HCT116 (cell line): ENCODE results near the gene OSBPL5. TPM values are rescaled to one million over a fixed set of nuclear protein-coding genes. Genes with fewer than 3 reads are reported as not detected.

Experiments
- ATAC-seq: fragments of 200-7000 bp; cut with Tn5 transposase; 2 replicates; pipeline ENCODE4 v1.9.1; 2020; ENCODE audit warnings: mild to moderate bottlenecking, moderate library complexity
- BruUV-seq: library from RNA; stranded (reverse); fragments of 400-500 nt; replicated peaks from 2 replicates; lab custom pipeline; 2021; lab: Mats Ljungman, UMichigan
- CTCF ChIA-PET: fragments of 300-600 bp; sonication (Branson Sonifier 250); formaldehyde crosslinking; loops from one replicate; lab custom pipeline; 2021; ENCODE audit warnings: antibody characterized with exemption; lab: Charles Lee
- POLR2A ChIA-PET: fragments of 300-600, 350-600 bp; sonication (Branson Sonifier 250); formaldehyde crosslinking; loops from one replicate; lab custom pipeline; 2021; ENCODE audit warnings: antibody characterized with exemption; lab: Charles Lee
- RAD21 ChIA-PET, 2 experiments: fragments of 300-600 bp; sonication (Branson Sonifier 250); formaldehyde crosslinking; loops; one replicate each; lab custom pipeline; 2023; ENCODE audit warnings: low total read pairs in 2 of 2; ENCODE audit not compliant: uncharacterized antibody in 2 of 2, unreplicated experiment in 2 of 2, low non-redundant PET in 1 of 2; lab: Charles Lee
- DNase-seq: peaks from one replicate; pipeline ENCODE4 v3.0.0-alpha.2; 2010; ENCODE audit warnings: low read depth, low spot score
- H2AFZ ChIP-seq: fragments of 200-600 bp; shearing (Covaris generic), sonication (generic); 2 replicates; pipeline ENCODE4 v1.6.1; 2017; ENCODE audit warnings: low read depth, mixed run types, mixed read lengths, antibody characterized with exemption, low read length; ENCODE audit not compliant: poor library complexity, severe bottlenecking
- H3K27ac ChIP-seq: 2 replicates; pipeline ENCODE4 v1.5.1; 2012; ENCODE audit warnings: low read depth, low read length
- H3K27me3 ChIP-seq: fragments of 200-600 bp; sonication (generic); 2 replicates; pipeline ENCODE4 v1.6.1; 2016; ENCODE audit warnings: mixed run types, low read length, mixed read lengths; ENCODE audit not compliant: insufficient read depth
- H3K36me3 ChIP-seq, 2 experiments: fragments of 200-500 bp in 1 of 2; fragments of 200-600 bp in 1 of 2; sonication (Bioruptor generic) in 1 of 2; sonication (generic) in 1 of 2; 2 replicates each; pipeline versions ENCODE4 v1.5.1 to v1.6.1; 2014 to 2016; ENCODE audit warnings: low read length in 2 of 2, inconsistent platforms in 1 of 2, mixed read lengths in 1 of 2, mixed run types in 1 of 2; ENCODE audit not compliant: insufficient read depth in 2 of 2, control insufficient read depth in 1 of 2
- H3K4me1 ChIP-seq, 2 experiments: fragments of 200-600 bp in 1 of 2; sonication (generic) in 1 of 2; 2 replicates each; pipeline versions ENCODE4 v1.5.1 to v1.6.1; 2012 to 2017; ENCODE audit warnings: low read length in 2 of 2, inconsistent platforms in 1 of 2, mild to moderate bottlenecking in 1 of 2, mixed read lengths in 1 of 2, mixed run types in 1 of 2, moderate library complexity in 1 of 2; ENCODE audit not compliant: insufficient read depth in 2 of 2, control insufficient read depth in 1 of 2
- H3K4me2 ChIP-seq: fragments of 200-600 bp; sonication (generic); 2 replicates; pipeline ENCODE4 v1.6.1; 2017; ENCODE audit warnings: mixed run types, low read length, mixed read lengths
- H3K4me3 ChIP-seq, 2 experiments: fragments of 200-600 bp in 1 of 2; sonication (generic) in 1 of 2; replicated peaks in 1 of 2; 2 replicates each; pipeline ENCODE4 v1.5.1; 2011 to 2016; ENCODE audit warnings: low read length in 2 of 2, control low read depth in 1 of 2, low read depth in 1 of 2, mild to moderate bottlenecking in 1 of 2, mixed read lengths in 1 of 2, mixed run types in 1 of 2
- H3K79me2 ChIP-seq: fragments of 200-600 bp; sonication (generic); 2 replicates; pipeline ENCODE4 v1.6.1; 2017; ENCODE audit warnings: mild to moderate bottlenecking, mixed run types, low read length, moderate library complexity, mixed read lengths; ENCODE audit not compliant: insufficient read depth
- H3K9ac ChIP-seq: fragments of 200-600 bp; sonication (generic); 2 replicates; pipeline ENCODE4 v1.6.1; 2016; ENCODE audit warnings: low read length, mixed read lengths
- H3K9me2 ChIP-seq: fragments of 200-600 bp; sonication (generic), shearing (Covaris generic); 2 replicates; pipeline ENCODE4 v1.6.1; 2017; ENCODE audit warnings: mixed run types, mild to moderate bottlenecking, moderate library complexity; ENCODE audit not compliant: insufficient read depth
- H3K9me3 ChIP-seq, 2 experiments: fragments of 200-500 bp in 1 of 2; fragments of 200-600 bp in 1 of 2; sonication (Bioruptor generic) in 1 of 2; sonication (generic) in 1 of 2; 2 replicates each; pipeline ENCODE4 v1.6.1; 2014 to 2017; ENCODE audit warnings: low read length in 2 of 2, mixed read lengths in 2 of 2, inconsistent platforms in 1 of 2, low read depth in 1 of 2, mild to moderate bottlenecking in 1 of 2, mixed run types in 1 of 2, moderate library complexity in 1 of 2; ENCODE audit not compliant: control insufficient read depth in 1 of 2, insufficient read depth in 1 of 2
- H4K20me1 ChIP-seq: fragments of 200-600 bp; sonication (generic), shearing (Covaris generic); 2 replicates; pipeline ENCODE4 v1.6.1; 2017; ENCODE audit warnings: mixed run types, mild to moderate bottlenecking, moderate library complexity; ENCODE audit not compliant: insufficient read depth
- CEBPB ChIP-seq: IDR thresholded peaks from 2 replicates; pipeline ENCODE4 v1.6.1; 2012; ENCODE audit warnings: low read depth
- ELF1 ChIP-seq: IDR thresholded peaks from 2 replicates; pipeline ENCODE4 v1.6.1; 2012; ENCODE audit warnings: low read depth, borderline replicate concordance
- EZH2 ChIP-seq: fragments of 200-600 bp; sonication (generic); IDR thresholded peaks from 2 replicates; pipeline ENCODE4 v1.6.1; 2017; ENCODE audit warnings: antibody characterized with exemption, mixed run types
- JUND ChIP-seq: IDR thresholded peaks from 2 replicates; pipeline ENCODE4 v1.6.1; 2012
- POLR2AphosphoS5 ChIP-seq: IDR thresholded peaks from 2 replicates; pipeline ENCODE4 v1.6.1; 2011; ENCODE audit warnings: mild to moderate bottlenecking, low read depth, low read length, moderate library complexity
- RAD21 ChIP-seq: IDR thresholded peaks from 2 replicates; pipeline ENCODE4 v1.6.1; 2012; ENCODE audit warnings: low read depth, mild to moderate bottlenecking
- SIN3A ChIP-seq: IDR thresholded peaks from 2 replicates; pipeline ENCODE4 v1.6.1; 2012; ENCODE audit warnings: low read depth
- SP1 ChIP-seq: IDR thresholded peaks from 2 replicates; pipeline ENCODE4 v1.6.1; 2012; ENCODE audit warnings: low read depth
- SRF ChIP-seq: IDR thresholded peaks from 2 replicates; pipeline ENCODE4 v1.6.1; 2012; ENCODE audit warnings: low read depth
- YY1 ChIP-seq: IDR thresholded peaks from 2 replicates; pipeline ENCODE4 v1.6.1; 2011; ENCODE audit warnings: low read length, low read depth, moderate library complexity, mild to moderate bottlenecking; ENCODE audit not compliant: insufficient replicate concordance; ENCODE audit errors: extremely low read depth
- ZNF274 ChIP-seq: fragments of 200-500 bp; sonication (Bioruptor generic); IDR thresholded peaks from 2 replicates; pipeline ENCODE4 v1.6.1; 2014; ENCODE audit warnings: mild to moderate bottlenecking, low read depth, low read length, inconsistent platforms
- intact Hi-C: fragments of 100-400 bp; cut with micrococcal nuclease; formaldehyde crosslinking; loops from 2 replicates; pipeline ENCODE4 v1.10.0; 2022
- total RNA-seq: library from RNA; stranded (reverse); gene quantifications from one replicate; pipeline ENCODE4 v1.2.1, GENCODE V29; 2021; ENCODE audit not compliant: unreplicated experiment
- TF ChIP-seq, protein P1 (sequence below), 3 experiments: fragments of 200-600 bp in 1 of 3; sonication (generic) in 1 of 3; IDR thresholded peaks in 2 of 3; conservative IDR thresholded peaks in 1 of 3; 2 replicates each; pipeline ENCODE4 v1.5.1; 2012 to 2017; ENCODE audit warnings: low read depth in 2 of 3, low read length in 2 of 3, antibody characterized with exemption in 1 of 3, borderline replicate concordance in 1 of 3, control low read depth in 1 of 3, mild to moderate bottlenecking in 1 of 3, mixed read lengths in 1 of 3, mixed run types in 1 of 3, moderate library complexity in 1 of 3; ENCODE audit not compliant: insufficient read depth in 1 of 3
- TF ChIP-seq, protein P2 (sequence below): IDR thresholded peaks from 2 replicates; pipeline ENCODE4 v1.6.1; 2012
- TF ChIP-seq, protein P3 (sequence below): IDR thresholded peaks from 2 replicates; pipeline ENCODE4 v1.6.1; 2012; ENCODE audit warnings: low read depth

OSBPL5 gene
- total RNA-seq, 1 experiment from 2014 or later = 44.2 TPM

DNA sequence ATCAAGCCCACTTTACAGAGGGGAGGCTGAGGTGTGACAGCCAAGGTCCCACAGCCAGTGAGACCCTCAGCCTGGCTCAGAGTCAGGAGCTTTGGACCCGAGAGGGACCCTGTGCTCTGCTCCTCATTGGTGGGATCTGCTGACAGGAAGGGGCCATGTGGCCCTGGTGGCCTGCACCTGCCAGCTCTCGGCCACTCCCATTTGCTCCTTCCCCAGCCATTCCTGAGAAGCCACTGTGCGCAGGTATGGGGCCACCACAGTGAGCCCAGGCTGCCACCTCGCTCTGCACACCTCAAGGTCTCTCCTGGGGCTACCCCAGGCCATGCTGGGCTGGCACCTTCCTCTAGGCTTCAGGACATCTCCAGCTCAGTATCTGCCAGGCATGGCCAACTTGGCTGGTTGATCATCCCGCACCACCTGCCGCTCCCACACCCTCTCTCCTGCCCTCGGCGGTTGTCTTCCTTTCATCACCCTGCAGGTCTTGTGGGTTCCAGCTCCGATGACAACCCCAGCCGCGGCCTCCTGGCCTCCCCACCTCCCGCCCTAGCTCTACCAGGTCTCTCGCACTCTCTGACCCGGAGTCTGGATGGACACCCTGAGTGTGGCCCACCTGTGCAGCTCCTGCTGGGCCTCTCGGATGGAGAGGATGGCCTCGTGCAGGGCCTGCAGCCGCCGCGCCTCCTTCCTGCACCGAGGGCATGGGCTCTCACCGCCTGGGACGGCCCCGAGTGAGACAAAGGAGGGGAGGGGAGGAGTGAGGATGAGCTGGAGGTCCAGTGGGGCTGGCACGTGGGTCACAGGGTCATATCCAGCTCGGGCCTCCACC lies 75.7 kb downstream of the OSBPL5 start:
- Histone ChIP-seq H3K27ac (no peak overlapping the region), H4K20me1 (no peaks in the 10 kb centered on the region), H3K9me3 (no peaks in the 10 kb centered on the region), H3K4me1 (peaks cover 0 to 15% of the 10 kb centered on the region in 2 experiments; a peak in 3 of 4 replicates), H3K4me2 (no peak overlapping the region), H3K79me2 (no peaks in the 10 kb centered on the region), H3K9ac (no peak overlapping the region), H2AFZ (no peak overlapping the region), H3K9me2 (no peaks in the 10 kb centered on the region), H3K4me3 (no peak overlapping the region), H3K27me3 (no peaks in the 10 kb centered on the region), H3K36me3 (no peaks in the 10 kb centered on the region)
- POLR2A ChIA-PET = no interaction called here
- intact Hi-C loops = loop anchor here (2.0 kb wide), 1 partner anchor 115 kb away; no protein-coding TSS in a partner anchor
- RAD21 ChIA-PET = no interaction called here
- BruUV-seq = no TSS peak
- DNase-seq (no peak), ATAC-seq (no peak)
- CTCF ChIA-PET = interaction anchor here (1.5 to 1.8 kb wide), 2 partner anchors 52 to 114 kb away, joined by 4 to 5 read pairs; no protein-coding TSS in a partner anchor
- no peak for TF ChIP-seq EZH2

DNA sequence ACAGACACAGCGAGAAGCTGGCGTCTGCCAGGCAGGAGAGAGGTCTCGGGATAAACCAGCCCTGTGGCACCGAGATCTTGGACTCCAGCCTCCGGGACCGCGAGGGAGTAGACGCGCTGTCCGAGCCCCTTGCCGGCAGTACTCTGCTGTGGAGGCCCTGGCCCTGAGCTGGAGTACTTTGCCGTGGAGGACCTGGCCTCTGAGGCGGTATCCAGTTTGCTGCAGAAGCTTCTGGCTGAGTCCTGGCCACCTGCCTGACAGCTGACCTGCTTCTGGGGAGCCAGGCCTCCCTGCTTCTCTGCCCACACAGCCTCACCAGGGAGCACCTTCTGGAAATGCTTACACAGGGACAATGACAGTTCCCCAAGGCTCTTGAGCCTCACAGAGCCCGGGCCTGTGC lies 76.3 kb downstream of the OSBPL5 start:
- no peak overlapping the region for H2AFZ ChIP-seq
- intact Hi-C loops = no loop called here
- H3K36me3 ChIP-seq = no peaks in the 10 kb centered on the region
- H4K20me1 ChIP-seq = no peaks in the 10 kb centered on the region
- ATAC-seq = no peak
- peaks cover 0 to 15% of the 10 kb centered on the region in 2 experiments; a peak in 3 of 4 replicates for H3K4me1 ChIP-seq
- BruUV-seq = no TSS peak
- DNase-seq = no peak
- no peak overlapping the region for H3K4me2 ChIP-seq
- ChIA-PET CTCF (interaction anchor here (1.8 kb wide), 1 partner anchor 51 kb away, joined by 5 read pairs; no protein-coding TSS in a partner anchor), RAD21 (no interaction called here), POLR2A (no interaction called here)
- no peak overlapping the region for H3K4me3 ChIP-seq
- no peaks in the 10 kb centered on the region for H3K9me2 ChIP-seq
- H3K27ac ChIP-seq = no peak overlapping the region
- H3K79me2 ChIP-seq = no peaks in the 10 kb centered on the region
- H3K27me3 ChIP-seq = no peaks in the 10 kb centered on the region
- H3K9me3 ChIP-seq = no peaks in the 10 kb centered on the region
- H3K9ac ChIP-seq = no peak overlapping the region
- no peak for TF ChIP-seq POLR2AphosphoS5
- no peak for TF ChIP-seq SRF
- TF ChIP-seq ELF1 = no peak
- TF ChIP-seq, protein P1, sequence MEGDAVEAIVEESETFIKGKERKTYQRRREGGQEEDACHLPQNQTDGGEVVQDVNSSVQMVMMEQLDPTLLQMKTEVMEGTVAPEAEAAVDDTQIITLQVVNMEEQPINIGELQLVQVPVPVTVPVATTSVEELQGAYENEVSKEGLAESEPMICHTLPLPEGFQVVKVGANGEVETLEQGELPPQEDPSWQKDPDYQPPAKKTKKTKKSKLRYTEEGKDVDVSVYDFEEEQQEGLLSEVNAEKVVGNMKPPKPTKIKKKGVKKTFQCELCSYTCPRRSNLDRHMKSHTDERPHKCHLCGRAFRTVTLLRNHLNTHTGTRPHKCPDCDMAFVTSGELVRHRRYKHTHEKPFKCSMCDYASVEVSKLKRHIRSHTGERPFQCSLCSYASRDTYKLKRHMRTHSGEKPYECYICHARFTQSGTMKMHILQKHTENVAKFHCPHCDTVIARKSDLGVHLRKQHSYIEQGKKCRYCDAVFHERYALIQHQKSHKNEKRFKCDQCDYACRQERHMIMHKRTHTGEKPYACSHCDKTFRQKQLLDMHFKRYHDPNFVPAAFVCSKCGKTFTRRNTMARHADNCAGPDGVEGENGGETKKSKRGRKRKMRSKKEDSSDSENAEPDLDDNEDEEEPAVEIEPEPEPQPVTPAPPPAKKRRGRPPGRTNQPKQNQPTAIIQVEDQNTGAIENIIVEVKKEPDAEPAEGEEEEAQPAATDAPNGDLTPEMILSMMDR (IDR thresholded peaks at IDR 0.05 in 2 of 3, conservative IDR thresholded peaks at IDR 0.05 in 1 of 3; ENCODE audit: borderline replicate concordance in 1 of 3, insufficient read depth in 1 of 3, low read depth in 2 of 3, low read length in 2 of 3) = no peak
- no peak for TF ChIP-seq SP1
- TF ChIP-seq SIN3A = no peak
- TF ChIP-seq, protein P2, sequence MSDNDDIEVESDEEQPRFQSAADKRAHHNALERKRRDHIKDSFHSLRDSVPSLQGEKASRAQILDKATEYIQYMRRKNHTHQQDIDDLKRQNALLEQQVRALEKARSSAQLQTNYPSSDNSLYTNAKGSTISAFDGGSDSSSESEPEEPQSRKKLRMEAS = no peak
- TF ChIP-seq ZNF274 = no peak
- TF ChIP-seq CEBPB = no peak
- TF ChIP-seq, protein P3, sequence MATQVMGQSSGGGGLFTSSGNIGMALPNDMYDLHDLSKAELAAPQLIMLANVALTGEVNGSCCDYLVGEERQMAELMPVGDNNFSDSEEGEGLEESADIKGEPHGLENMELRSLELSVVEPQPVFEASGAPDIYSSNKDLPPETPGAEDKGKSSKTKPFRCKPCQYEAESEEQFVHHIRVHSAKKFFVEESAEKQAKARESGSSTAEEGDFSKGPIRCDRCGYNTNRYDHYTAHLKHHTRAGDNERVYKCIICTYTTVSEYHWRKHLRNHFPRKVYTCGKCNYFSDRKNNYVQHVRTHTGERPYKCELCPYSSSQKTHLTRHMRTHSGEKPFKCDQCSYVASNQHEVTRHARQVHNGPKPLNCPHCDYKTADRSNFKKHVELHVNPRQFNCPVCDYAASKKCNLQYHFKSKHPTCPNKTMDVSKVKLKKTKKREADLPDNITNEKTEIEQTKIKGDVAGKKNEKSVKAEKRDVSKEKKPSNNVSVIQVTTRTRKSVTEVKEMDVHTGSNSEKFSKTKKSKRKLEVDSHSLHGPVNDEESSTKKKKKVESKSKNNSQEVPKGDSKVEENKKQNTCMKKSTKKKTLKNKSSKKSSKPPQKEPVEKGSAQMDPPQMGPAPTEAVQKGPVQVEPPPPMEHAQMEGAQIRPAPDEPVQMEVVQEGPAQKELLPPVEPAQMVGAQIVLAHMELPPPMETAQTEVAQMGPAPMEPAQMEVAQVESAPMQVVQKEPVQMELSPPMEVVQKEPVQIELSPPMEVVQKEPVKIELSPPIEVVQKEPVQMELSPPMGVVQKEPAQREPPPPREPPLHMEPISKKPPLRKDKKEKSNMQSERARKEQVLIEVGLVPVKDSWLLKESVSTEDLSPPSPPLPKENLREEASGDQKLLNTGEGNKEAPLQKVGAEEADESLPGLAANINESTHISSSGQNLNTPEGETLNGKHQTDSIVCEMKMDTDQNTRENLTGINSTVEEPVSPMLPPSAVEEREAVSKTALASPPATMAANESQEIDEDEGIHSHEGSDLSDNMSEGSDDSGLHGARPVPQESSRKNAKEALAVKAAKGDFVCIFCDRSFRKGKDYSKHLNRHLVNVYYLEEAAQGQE = no peak
- TF ChIP-seq EZH2 = no peak
- TF ChIP-seq JUND = no peak
- no peak for TF ChIP-seq YY1
- TF ChIP-seq RAD21 = no peak
